ENCODE data around the gene OGFOD2. TPM values are rescaled to one million over a fixed set of nuclear protein-coding genes. Genes with fewer than 3 reads are reported as not detected.

OGFOD2 gene
- polyA plus RNA-seq, 1 donor (not counting 4 experiments of a cell fraction or from before 2014, with no cell fraction given), result 6.9 TPM

DNA sequence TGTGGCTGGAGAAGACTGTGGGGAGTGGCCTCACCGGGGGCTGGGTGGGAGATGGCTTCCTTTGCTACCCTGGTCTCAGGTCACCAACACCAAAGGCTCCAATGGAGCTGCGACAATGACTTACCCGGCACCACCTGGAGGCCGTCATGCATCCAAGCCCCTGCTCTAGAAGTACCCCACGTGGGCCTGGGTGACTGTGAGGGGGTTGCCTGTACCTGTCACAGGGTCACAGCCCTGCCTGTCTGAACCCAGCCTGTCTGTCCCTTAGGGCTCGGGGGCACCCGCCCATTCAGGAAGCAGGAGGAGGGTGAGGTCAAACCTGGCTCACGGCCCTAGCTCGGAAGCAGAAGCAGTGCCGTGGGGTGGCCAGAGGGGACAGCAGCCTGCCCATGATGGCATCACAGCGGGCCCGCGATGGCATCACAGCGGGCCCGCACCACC, 27.7 kb upstream of the OGFOD2 start:
- dilution Hi-C loops (cut with MboI; ENCODE audit: extremely low pct_ligation_motif_present, low sequenced_read_pairs), result no loop called here
- H3K9ac ChIP-seq (ENCODE audit: control insufficient read depth, extremely low read depth, insufficient read depth, low read length), result peak overlapping the region; percentile 76
- no peaks in the 10 kb centered on the region for H3K9me1 ChIP-seq (ENCODE audit: control insufficient read depth, extremely low read depth, insufficient read depth, low read length)
- H3K4me3 ChIP-seq (ENCODE audit: control insufficient read depth in 2 of 3, extremely low read depth in 1 of 3, insufficient read depth in 2 of 3, low read depth in 1 of 3, low read length in 3 of 3), result no peak overlapping the region
- FAIRE-seq, result no peak
- no peaks in the 10 kb centered on the region for H3K79me2 ChIP-seq (ENCODE audit: control insufficient read depth, insufficient read depth, low read length)
- no peaks in the 10 kb centered on the region for H3K36me3 ChIP-seq (ENCODE audit: control insufficient read depth in 2 of 2, extremely low read depth in 1 of 2, insufficient read depth in 2 of 2, low read length in 2 of 2)
- peak overlapping the region; percentile 88 for H3K27ac ChIP-seq (ENCODE audit: control insufficient read depth, insufficient read depth, low read length)
- DNase-seq (ENCODE audit: low read depth, low spot score), result no peak
- H3K4me2 ChIP-seq (ENCODE audit: control insufficient read depth, extremely low read depth, insufficient read depth, low read depth, low read length), result peak overlapping the region; percentile 51
- no peak for TF ChIP-seq EZH2 (IDR thresholded peaks at IDR 0.05; ENCODE audit: low read length)
- TF ChIP-seq, protein P1, sequence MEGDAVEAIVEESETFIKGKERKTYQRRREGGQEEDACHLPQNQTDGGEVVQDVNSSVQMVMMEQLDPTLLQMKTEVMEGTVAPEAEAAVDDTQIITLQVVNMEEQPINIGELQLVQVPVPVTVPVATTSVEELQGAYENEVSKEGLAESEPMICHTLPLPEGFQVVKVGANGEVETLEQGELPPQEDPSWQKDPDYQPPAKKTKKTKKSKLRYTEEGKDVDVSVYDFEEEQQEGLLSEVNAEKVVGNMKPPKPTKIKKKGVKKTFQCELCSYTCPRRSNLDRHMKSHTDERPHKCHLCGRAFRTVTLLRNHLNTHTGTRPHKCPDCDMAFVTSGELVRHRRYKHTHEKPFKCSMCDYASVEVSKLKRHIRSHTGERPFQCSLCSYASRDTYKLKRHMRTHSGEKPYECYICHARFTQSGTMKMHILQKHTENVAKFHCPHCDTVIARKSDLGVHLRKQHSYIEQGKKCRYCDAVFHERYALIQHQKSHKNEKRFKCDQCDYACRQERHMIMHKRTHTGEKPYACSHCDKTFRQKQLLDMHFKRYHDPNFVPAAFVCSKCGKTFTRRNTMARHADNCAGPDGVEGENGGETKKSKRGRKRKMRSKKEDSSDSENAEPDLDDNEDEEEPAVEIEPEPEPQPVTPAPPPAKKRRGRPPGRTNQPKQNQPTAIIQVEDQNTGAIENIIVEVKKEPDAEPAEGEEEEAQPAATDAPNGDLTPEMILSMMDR (optimal IDR thresholded peaks at IDR 0.05 in 1 of 3, IDR thresholded peaks at IDR 0.05 in 1 of 3, conservative IDR thresholded peaks at IDR 0.05 in 1 of 3; ENCODE audit: extremely low read depth in 1 of 3, insufficient read depth in 2 of 3, low read length in 3 of 3), result no peak
- H4K20me1 ChIP-seq (ENCODE audit: control insufficient read depth, extremely low read depth, insufficient read depth, low read length), result no peaks in the 10 kb centered on the region
- H3K9me3 ChIP-seq (ENCODE audit: control insufficient read depth, low read depth, low read length), result no peaks in the 10 kb centered on the region
- peak overlapping the region; percentile 59 for H2AFZ ChIP-seq (ENCODE audit: control insufficient read depth, low read length)
- peaks cover 44% of the 10 kb centered on the region for H3K4me1 ChIP-seq (ENCODE audit: control insufficient read depth, extremely low read depth, insufficient read depth, low read length)
- no peaks in the 10 kb centered on the region for H3K27me3 ChIP-seq (ENCODE audit: control insufficient read depth, extremely low read depth, insufficient read depth, low read length)

DNA sequence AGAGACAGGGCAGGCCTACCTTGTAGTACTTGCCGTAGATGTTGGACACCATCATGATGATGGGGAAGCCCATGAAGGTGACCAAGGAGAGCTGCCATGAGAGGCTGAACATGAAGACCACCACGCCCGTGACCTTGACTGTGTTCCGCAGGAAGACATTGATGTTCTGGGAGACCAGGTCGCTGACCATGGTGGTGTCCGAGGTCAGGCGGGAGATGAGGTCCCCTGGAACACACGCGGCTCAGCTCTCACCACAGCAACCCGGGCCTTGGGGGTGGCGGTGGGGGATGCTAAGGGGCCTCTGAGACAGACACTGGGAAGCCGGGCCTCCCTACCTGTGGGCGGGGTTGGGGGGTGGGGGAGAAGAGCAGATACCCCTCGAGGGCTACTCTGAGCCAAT, 26.4 kb upstream of the OGFOD2 start:
- H2AFZ ChIP-seq (ENCODE audit: control insufficient read depth, low read length), result no peak overlapping the region
- FAIRE-seq (no peak), DNase-seq (ENCODE audit: low read depth, low spot score) (no peak)
- H3K79me2 ChIP-seq (ENCODE audit: control insufficient read depth, insufficient read depth, low read length), result no peaks in the 10 kb centered on the region
- H3K27ac ChIP-seq (ENCODE audit: control insufficient read depth, insufficient read depth, low read length), result no peak overlapping the region
- no peaks in the 10 kb centered on the region for H3K9me3 ChIP-seq (ENCODE audit: control insufficient read depth, low read depth, low read length)
- H3K9ac ChIP-seq (ENCODE audit: control insufficient read depth, extremely low read depth, insufficient read depth, low read length), result no peak overlapping the region
- no peak overlapping the region for H3K4me3 ChIP-seq (ENCODE audit: control insufficient read depth in 2 of 3, extremely low read depth in 1 of 3, insufficient read depth in 2 of 3, low read depth in 1 of 3, low read length in 3 of 3)
- no peaks in the 10 kb centered on the region for H3K9me1 ChIP-seq (ENCODE audit: control insufficient read depth, extremely low read depth, insufficient read depth, low read length)
- TF ChIP-seq EZH2 (IDR thresholded peaks at IDR 0.05; ENCODE audit: low read length), result no peak
- TF ChIP-seq, protein P1 (optimal IDR thresholded peaks at IDR 0.05 in 1 of 3, IDR thresholded peaks at IDR 0.05 in 1 of 3, conservative IDR thresholded peaks at IDR 0.05 in 1 of 3; ENCODE audit: extremely low read depth in 1 of 3, insufficient read depth in 2 of 3, low read length in 3 of 3), result no peak
- no peaks in the 10 kb centered on the region for H3K27me3 ChIP-seq (ENCODE audit: control insufficient read depth, extremely low read depth, insufficient read depth, low read length)
- dilution Hi-C loops (cut with MboI; ENCODE audit: extremely low pct_ligation_motif_present, low sequenced_read_pairs), result no loop called here
- no peak overlapping the region for H3K4me2 ChIP-seq (ENCODE audit: control insufficient read depth, extremely low read depth, insufficient read depth, low read depth, low read length)
- peaks cover 44% of the 10 kb centered on the region for H3K4me1 ChIP-seq (ENCODE audit: control insufficient read depth, extremely low read depth, insufficient read depth, low read length)
- H4K20me1 ChIP-seq (ENCODE audit: control insufficient read depth, extremely low read depth, insufficient read depth, low read length), result no peaks in the 10 kb centered on the region
- H3K36me3 ChIP-seq (ENCODE audit: control insufficient read depth in 2 of 2, extremely low read depth in 1 of 2, insufficient read depth in 2 of 2, low read length in 2 of 2), result no peaks in the 10 kb centered on the region
